HG03378 (cell line): ENCODE measurements around the gene NDUFS2.

Source experiments
- ATAC-seq: cut with Tn5 transposase; IDR thresholded peaks from one replicate; pipeline ENCODE4 v1.9.1; 2021; ENCODE audit warnings: mild to moderate bottlenecking, moderate library complexity; ENCODE audit not compliant: unreplicated experiment

The NDUFS2 gene

GRCh38 chr1:161193561-161194235, 8.5 kb upstream of the NDUFS2 start:
- no peak for ATAC-seq

- no peak for ATAC-seq
Observed at GRCh38 chr1:161195171-161195570, 7.0 kb upstream of the NDUFS2 start.

GRCh38 chr1:161196111-161196510, 6.1 kb upstream of the NDUFS2 start:
- no peak for ATAC-seq

GRCh38 chr1:161196521-161197451, 5.4 kb upstream of the NDUFS2 start:
- no peak for ATAC-seq

- no peak for ATAC-seq
Observed at GRCh38 chr1:161197560-161198193, 4.5 kb upstream of the NDUFS2 start.

- ATAC-seq: no peak
Observed at GRCh38 chr1:161198194-161198896, 3.8 kb upstream of the NDUFS2 start.

- no peak for ATAC-seq
Observed at GRCh38 chr1:161198897-161199431, 3.2 kb upstream of the NDUFS2 start, which contains the start of gene ADAMTS4. Gene ADAMTS4 (minus strand): TSS chr1:161199054. CDS start chr1:161198627, 427 bp downstream.

GRCh38 chr1:161199506-161200139, 2.5 kb upstream of the NDUFS2 start:
- no peak for ATAC-seq

- ATAC-seq: no peak
Observed at GRCh38 chr1:161200421-161200991, 1.7 kb upstream of the NDUFS2 start.

- ATAC-seq: no peak
Observed at GRCh38 chr1:161200992-161201835, 953 bp upstream of the NDUFS2 start.

GRCh38 chr1:161206411-161207140, 4.4 kb downstream of the NDUFS2 start:
- no peak for ATAC-seq

GRCh38 chr1:161207173-161207572, 5.0 kb downstream of the NDUFS2 start:
- no peak for ATAC-seq

- no peak for ATAC-seq
Observed at GRCh38 chr1:161209790-161210409, 7.7 kb downstream of the NDUFS2 start.

GRCh38 chr1:161214369-161214768, 12.2 kb downstream of the NDUFS2 start:
- no peak for ATAC-seq

GRCh38 chr1:161215076-161215475, 12.9 kb downstream of the NDUFS2 start, which contains the start of gene FCER1G:
Gene FCER1G (plus strand): TSS chr1:161215295. CDS start chr1:161215322, 27 bp downstream.
- ATAC-seq: no peak

GRCh38 chr1:161216945-161217712, 15.0 kb downstream of the NDUFS2 start:
- peak; percentile 88 for ATAC-seq

- ATAC-seq: no peak
Observed at GRCh38 chr1:161217831-161218230, 15.7 kb downstream of the NDUFS2 start.
